Cerebellar nuclear complex (tissue), 1 donor: ENCODE results near the gene INO80B.
"Not testable (repeated sequence)": the region's sequence is repeated elsewhere in the genome, so short reads cannot be mapped to it uniquely, and the experiment has no call there.

Source experiments
- DNase-seq, 2 experiments: peaks; one replicate each; lab custom pipeline; 2025; lab: John Stamatoyannopoulos, UW

The INO80B gene

GRCh38 chr2:74448771-74449170 lies 6.1 kb upstream of the INO80B start:
- no peak for DNase-seq

- DNase-seq = no peak
These were observed 4.2 kb upstream of the INO80B start for GRCh38 chr2:74450570-74451190.

DNA sequence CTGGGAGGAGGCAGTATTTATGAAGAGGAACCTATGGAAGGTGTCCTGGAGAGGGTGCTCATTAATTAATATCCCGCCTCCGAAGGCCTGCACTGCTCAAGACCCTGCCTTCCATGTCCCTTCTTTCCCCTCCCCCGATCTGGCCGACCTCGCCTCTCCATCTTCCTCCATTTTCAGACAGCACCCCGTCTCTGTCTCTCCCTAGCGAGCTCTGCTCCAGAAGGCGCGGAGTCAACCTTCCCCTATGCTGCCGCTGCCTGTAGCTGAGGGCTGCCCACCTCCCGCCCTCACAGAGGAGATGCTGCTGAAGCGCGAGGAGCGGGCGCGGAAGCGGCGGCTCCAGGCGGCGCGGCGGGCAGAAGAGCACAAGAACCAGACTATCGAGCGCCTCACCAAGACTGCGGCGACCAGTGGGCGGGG lies 2.3 kb downstream of the INO80B start:
- no peak for DNase-seq

DNA sequence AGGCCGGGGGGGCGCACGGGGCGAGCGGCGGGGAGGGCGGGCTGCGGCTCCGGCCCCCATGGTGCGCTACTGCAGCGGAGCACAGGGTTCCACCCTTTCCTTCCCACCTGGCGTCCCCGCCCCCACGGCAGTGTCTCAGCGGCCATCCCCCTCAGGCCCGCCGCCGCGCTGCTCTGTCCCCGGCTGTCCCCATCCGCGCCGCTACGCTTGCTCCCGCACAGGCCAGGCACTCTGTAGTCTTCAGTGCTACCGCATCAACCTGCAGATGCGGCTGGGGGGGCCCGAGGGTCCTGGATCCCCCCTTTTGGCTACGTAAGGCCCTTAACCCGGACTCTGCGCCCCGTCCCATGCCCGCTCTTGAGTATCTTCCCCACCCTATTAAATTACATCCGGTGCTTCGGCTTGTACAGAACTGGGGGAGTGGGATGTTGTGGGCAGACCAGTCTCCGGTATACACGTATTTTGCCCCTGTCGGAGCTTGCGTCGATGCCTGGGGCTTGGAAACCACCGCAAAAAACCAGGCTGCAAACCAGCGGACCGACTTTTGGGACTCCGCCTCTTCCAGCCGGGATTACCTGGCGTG lies 2.8 kb downstream of the INO80B start:
- no peak for DNase-seq

DNA sequence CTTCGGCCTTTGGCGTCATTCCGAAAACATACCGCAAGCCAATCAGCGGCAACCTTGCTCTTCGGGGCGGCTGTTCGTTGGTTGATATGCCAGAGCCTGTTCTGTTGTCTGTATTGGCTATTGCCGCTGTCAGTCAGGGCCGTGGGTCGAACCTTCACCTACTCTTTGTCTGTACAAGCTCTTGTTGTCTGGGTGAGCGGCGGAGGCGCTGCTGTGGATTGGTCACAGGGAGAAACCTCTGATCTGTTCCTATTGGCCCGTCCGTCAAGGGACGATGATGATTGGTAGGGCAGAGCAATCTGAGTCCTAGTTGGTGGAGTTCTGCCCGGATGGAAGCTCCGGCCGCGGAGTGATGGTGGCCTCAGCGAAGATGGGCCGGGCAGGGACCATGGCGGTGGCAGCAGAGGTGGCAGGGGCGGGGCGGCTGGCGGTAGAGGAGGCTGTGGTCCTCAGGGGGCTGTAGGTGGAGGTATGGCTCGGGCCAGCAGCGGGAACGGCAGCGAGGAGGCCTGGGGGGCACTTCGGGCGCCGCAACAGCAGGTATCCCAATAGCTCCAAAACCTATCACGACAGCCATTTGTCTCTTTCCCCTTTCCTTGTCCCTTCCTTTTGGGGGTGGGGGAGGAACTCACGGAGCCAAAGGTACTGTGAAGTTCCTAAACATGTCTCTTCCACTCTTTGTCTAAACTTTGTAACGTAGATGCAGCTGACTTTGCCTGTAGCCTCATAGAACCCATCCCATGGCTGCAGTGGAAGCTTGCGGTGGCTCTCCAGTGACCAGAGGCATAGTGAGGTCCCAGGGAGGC lies 3.4 kb downstream of the INO80B start, which contains the start of gene WBP1:
Gene WBP1 (plus strand): TSS at position 307 of the 806 bp plus-strand sequence. CDS start 165 bp downstream, at position 472.
- DNase-seq = peak; percentile 99

- DNase-seq = no peak
These were observed 4.1 kb downstream of the INO80B start for GRCh38 chr2:74458938-74459363.

DNA sequence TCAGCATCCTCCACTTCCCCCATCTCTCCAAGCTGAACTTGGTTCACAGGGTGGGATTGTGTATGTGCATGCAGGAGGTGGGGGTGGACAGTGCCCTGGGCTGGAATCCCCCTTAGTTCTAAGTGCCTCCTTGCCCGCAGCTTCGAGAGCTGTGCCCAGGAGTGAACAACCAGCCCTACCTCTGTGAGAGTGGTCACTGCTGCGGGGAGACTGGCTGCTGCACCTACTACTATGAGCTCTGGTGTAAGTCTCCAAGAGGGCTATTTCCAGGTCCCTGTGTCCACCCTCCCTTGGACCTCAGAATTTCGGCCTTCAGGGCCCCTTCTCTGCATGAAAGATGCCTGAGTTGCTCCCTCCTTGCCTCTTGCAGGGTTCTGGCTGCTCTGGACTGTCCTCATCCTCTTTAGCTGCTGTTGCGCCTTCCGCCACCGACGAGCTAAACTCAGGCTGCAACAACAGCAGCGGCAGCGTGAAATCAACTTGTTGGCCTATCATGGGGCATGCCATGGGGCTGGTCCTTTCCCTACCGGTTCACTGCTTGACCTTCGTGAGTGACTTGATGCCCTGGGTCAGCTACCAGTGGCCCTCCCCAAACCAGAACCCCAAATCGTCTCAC lies 4.7 kb downstream of the INO80B start:
- DNase-seq = not testable (repeated sequence)

DNA sequence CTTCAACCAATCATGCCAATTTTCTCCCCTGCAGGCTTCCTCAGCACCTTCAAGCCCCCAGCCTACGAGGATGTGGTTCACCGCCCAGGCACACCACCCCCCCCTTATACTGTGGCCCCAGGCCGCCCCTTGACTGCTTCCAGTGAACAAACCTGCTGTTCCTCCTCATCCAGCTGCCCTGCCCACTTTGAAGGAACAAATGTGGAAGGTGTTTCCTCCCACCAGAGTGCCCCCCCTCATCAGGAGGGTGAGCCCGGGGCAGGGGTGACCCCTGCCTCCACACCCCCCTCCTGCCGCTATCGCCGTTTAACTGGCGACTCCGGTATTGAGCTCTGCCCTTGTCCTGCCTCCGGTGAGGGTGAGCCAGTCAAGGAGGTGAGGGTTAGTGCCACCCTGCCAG lies 5.3 kb downstream of the INO80B start:
- DNase-seq = not testable (repeated sequence)

GRCh38 chr2:74461187-74462053 lies 6.5 kb downstream of the INO80B start:
- no peak for DNase-seq

GRCh38 chr2:74462054-74462785 lies 7.3 kb downstream of the INO80B start:
- no peak for DNase-seq

DNA sequence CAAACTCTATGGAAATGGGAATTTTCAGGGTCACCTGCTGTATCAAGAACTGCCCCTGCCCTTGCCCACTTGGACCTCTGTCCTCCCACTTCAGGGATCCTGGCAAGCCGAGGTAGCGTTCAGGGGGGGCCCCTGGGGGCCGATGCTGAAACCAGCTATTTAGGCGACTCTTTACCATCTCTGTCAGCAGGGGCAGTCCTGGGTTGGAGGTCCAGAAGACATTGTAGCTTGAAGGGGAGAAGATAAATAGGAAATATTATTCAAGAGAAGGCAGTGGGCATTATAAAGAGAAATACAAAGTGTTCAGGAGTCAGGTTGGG lies 7.9 kb downstream of the INO80B start:
- no peak for DNase-seq

DNA sequence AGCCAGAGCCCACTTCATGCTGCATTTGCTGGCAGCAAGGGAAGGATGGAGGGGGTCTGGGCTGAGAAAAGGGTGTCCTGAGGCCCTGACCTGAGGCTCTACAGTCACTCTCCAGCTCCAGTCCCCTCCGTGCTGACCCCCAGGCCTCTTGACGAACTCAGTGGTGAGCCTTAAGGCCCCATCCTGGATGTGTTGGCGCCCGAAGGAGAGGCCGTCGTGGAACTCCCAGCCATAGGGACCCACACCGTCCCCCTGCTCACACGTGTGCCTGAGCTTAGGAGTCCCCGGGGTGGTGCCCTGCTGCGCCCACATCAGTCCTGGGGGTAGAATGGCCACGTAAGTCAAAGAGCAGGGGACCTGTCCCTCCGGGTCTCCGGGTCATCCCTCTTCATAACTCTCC lies 9.5 kb downstream of the INO80B start:
- no peak for DNase-seq

- not testable (repeated sequence) for DNase-seq
These were observed 15.9 kb downstream of the INO80B start for GRCh38 chr2:74470742-74471141.

- no peak for DNase-seq
These were observed 16.6 kb downstream of the INO80B start for GRCh38 chr2:74471332-74472065.

DNA sequence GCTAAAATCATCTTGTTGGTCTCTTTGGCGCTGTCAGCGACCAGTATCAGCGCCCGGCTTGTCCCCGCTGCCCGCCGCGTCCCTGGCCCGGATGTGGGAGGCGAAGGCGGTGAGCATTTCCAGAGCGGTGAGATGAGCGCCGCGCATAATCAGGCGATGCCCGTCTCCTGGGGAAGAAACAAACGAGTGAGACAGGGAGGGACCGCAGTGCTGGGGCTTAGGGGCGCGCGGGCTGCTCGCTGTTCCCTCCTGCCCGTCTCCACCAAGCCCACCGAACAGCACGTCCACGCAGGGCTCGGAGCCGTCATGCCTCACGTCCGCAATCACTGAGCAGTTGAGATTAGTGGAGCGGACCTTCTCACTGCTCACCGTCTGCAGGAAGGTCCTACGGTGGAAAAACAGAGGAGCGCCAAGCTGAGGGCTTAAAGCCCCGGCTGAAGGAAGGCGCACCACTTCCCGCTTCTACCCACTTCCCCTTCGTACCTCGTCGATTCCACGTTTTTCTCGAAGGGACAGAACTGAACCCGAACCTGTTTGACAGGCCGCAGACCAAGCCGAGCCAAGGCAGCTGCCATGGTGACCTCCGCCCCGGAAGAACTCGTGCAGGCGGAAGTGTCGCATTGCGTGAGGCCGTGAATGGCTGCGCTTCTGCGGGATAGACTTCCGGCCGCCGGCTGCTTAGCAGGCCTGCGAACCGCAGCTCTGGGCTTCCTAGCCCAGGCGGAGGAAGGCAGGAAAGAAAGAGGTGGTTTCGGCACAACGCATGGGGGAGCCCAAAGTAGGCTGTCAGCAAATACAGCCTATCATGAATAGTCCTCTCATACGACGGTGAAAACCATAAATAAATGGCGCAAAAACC lies 17.4 kb downstream of the INO80B start, which contains the start of gene MRPL53:
Gene MRPL53 (minus strand): TSS at position 595 of the 859 bp plus-strand sequence. CDS start 20 bp downstream, at position 575.
- peak; percentile 6 to 78 for DNase-seq

DNA sequence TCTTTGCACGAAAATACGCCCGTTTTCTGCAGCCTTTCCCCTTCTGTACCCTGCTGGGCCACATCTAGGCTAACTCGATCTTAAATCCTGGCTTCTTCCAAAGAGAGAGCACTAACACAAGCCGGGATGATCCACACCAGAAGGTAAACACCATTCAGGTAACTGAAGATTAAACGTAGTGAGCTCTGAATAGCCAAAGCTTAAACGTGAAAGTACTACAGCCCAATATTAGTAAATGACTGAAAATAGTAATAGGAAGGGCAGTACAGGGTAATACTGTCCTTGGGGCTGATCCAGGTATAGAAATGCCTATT lies 18.0 kb downstream of the INO80B start:
- no peak for DNase-seq

- no peak for DNase-seq
These were observed 19.6 kb downstream of the INO80B start for GRCh38 chr2:74474481-74474880.

DNA sequence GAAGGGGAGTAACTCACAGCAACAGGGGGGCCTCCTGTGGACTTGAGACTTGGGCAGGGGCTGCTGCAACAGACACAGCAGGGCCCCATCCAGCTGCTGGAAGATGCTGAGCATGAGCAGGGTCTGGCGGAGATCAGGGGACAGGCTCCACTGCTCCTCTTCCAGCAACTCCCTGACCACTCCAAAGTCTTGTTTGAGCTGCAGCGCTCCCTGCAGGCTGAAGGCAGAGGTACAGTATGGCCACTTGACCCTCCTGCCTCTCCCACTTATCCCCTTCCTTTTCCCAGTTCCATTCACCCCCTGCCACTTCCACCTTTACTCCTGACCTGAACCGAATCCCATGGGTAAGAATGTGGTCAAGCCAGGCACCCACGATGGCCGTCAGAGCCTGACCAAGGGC lies 20.0 kb downstream of the INO80B start:
- DNase-seq = no peak

- no peak for DNase-seq
These were observed 26.5 kb downstream of the INO80B start for GRCh38 chr2:74481431-74481830.
